Heart left ventricle (tissue), 13 donors: ENCODE results near the gene SUSD4.

ENCODE experiments used
- POLR2A ChIP-seq, 2 donors: fragments of 450-650 bp; IDR thresholded peaks; one replicate each; pipeline ENCODE4 v1.6.1; 2017; ENCODE audit warnings: antibody characterized with exemption in 2 of 2, mild to moderate bottlenecking in 2 of 2, moderate library complexity in 2 of 2
- TF ChIP-seq, protein P1 (sequence below), 12 donors: fragments of 200-600 bp; sonication (generic) in 4 of 12; IDR thresholded peaks; one replicate each; pipeline versions ENCODE4 v1.5.0 to v1.8.0; 2018 to 2022; ENCODE audit warnings: antibody characterized with exemption in 12 of 12, mild to moderate bottlenecking in 5 of 12
- donor health status: ischemic (EF 13 %, LVEDD 7.1; RV severe dilation, severe dysfunction).
- donor health status: DM: no; HTN: yes; CAD: no.
- donor health status: DM: no; HTN: no; CAD: no.
- donor health status: ischemic (EF 25% LVEDD 6.9; RV normal size, moderate dysfunction).
- donor health status: ischemic (EF 25% LVEDD 5.7; RV mildly dilated, moderate dysfunction).
- donor health status: ischemic (EF 35%, LVEDD 5.7; RV mildly dilated, moderate dysfunction).
- donor health status: nonischemic (EF 11% LVEDD 7.7; RV severe dilation, severe dysfunction).
- donor health status: DM: yes; HTN: yes; CAD: no.
- donor health status: PGD.
- donor health status: ischemic (EF 29% LVEDD 5.4; RV normal size, mild dysfunction).
- donor health status: nonischemic (EF 23%, LVEDD 6.1; RV moderate dilation, normal function).

GRCh38 chr1:223244366-223245103 lies 119.4 kb downstream of the SUSD4 start:
- TF ChIP-seq, protein P1, sequence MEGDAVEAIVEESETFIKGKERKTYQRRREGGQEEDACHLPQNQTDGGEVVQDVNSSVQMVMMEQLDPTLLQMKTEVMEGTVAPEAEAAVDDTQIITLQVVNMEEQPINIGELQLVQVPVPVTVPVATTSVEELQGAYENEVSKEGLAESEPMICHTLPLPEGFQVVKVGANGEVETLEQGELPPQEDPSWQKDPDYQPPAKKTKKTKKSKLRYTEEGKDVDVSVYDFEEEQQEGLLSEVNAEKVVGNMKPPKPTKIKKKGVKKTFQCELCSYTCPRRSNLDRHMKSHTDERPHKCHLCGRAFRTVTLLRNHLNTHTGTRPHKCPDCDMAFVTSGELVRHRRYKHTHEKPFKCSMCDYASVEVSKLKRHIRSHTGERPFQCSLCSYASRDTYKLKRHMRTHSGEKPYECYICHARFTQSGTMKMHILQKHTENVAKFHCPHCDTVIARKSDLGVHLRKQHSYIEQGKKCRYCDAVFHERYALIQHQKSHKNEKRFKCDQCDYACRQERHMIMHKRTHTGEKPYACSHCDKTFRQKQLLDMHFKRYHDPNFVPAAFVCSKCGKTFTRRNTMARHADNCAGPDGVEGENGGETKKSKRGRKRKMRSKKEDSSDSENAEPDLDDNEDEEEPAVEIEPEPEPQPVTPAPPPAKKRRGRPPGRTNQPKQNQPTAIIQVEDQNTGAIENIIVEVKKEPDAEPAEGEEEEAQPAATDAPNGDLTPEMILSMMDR (IDR thresholded peaks at IDR 0.05) = peak in 10 of 12 donors; percentile 23 to 59 (median 42)
- no peak for TF ChIP-seq POLR2A (IDR thresholded peaks at IDR 0.05)
